ENCODE results near the gene NUDT14.

The NUDT14 gene

DNA sequence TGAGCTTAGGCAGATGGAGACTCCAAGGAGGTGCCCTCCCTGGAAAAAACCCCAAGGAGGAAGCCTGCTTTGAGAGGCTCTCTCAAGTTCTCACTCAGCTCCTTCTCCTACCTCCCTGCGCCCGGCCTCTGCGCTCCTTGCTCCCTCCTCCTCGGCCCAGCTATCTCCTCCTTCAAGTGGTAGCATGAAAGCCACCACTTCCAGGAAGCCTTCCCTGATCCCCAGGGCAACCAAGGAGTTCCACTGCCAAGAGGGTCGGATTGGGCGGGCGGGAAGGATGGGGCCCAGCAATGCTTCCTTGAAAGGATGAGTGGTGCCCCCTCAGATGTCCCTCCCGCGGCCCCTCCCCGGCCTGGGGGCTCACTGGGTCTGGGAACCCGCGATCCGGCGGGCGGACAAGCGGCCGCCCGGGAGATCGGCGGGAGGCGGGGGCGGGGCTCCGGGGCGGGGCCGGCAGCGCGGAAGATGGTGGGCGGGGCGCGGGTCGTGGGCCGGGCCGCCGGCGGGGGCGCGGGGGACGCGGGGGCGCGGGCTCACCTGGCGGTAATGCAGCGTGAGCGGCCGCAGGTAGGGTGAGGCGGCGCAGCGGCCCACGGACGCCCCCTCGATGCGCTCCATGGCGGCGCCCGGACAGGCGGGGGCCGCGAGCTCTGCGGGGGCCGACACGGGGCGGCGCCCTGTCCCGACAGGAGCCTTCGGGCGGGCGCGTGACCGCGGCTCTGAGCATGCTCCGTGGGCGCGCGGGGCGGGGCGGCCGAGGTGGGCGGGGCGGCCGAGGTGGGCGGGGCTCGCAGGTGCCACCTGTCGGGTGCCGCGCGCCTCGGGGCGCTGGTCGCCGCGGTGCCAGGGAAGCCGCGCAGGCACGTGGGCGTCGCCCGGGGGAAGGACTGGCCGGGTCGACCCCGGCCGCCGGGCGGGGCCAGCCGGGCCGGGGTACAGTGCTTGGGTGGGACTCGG, at the start of gene NUDT14:
Gene NUDT14, minus strand, starts transcription at position 721 of the 957 bp plus-strand sequence. Its CDS starts 103 bp downstream, at position 618.
- H3K4me3 ChIP-seq (ENCODE audit: low read length in 2 of 2) = peak within 1 kb of the TSS; percentile 34 to 70
- H3K27ac ChIP-seq (ENCODE audit: low read depth in 2 of 2, low read length in 2 of 2) = peak within 1 kb of the TSS; percentile 32 to 52
- H3K36me3 ChIP-seq (ENCODE audit: control insufficient read depth in 2 of 2, insufficient read depth in 2 of 2, low read length in 2 of 2) = no peaks in the 10 kb centered on the region
- H3K9ac ChIP-seq (ENCODE audit: low read depth in 1 of 2, low read length in 2 of 2) = peak within 1 kb of the TSS in 1 of 2 donors; percentile 47
- no peaks in the 10 kb centered on the region for H3K9me3 ChIP-seq (ENCODE audit: control insufficient read depth in 2 of 2, low read length in 2 of 2)
- peaks cover 8 to 9% of the 10 kb centered on the region in 2 donors for H3K4me1 ChIP-seq (ENCODE audit: control insufficient read depth in 2 of 2, insufficient read depth in 2 of 2, low read length in 2 of 2)
- H3K27me3 ChIP-seq (ENCODE audit: control insufficient read depth in 2 of 2, insufficient read depth in 2 of 2, low read length in 2 of 2) = no peaks in the 10 kb centered on the region

DNA sequence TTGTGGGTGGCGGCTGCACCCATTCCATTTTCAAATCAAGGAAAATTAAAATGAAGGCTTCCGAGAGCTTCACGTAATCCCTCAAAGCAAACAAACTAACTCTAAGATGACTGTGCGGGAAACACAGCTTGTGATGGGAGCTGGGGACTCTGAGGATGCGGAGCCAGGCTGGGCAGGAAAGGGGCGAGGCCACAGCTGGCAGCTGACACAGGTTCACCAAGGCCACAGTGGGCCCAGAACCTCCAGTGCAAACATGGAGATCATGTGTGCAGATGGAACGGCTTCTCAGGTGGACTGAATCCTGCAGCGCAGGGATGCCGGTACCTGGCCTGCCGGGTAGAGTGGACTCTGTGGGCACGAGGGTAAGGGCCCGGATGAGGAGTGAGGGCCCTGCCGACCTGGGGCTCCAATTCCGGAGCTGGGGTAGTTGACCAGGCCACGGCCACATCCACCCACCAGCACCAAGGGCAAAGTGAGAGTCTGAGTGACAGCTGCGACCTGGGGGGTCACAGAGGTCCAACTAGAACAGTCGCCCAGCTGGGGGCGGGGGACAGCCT, 48.1 kb upstream of the NUDT14 start:
- Histone ChIP-seq H3K9me3 (ENCODE audit: control insufficient read depth in 2 of 2, low read length in 2 of 2) (no peaks in the 10 kb centered on the region), H3K4me1 (ENCODE audit: control insufficient read depth in 2 of 2, insufficient read depth in 2 of 2, low read length in 2 of 2) (no peaks in the 10 kb centered on the region), H3K4me3 (ENCODE audit: low read length in 2 of 2) (no peak overlapping the region), H3K9ac (ENCODE audit: low read depth in 1 of 2, low read length in 2 of 2) (no peak overlapping the region), H3K27me3 (ENCODE audit: control insufficient read depth in 2 of 2, insufficient read depth in 2 of 2, low read length in 2 of 2) (no peaks in the 10 kb centered on the region), H3K27ac (ENCODE audit: low read depth in 2 of 2, low read length in 2 of 2) (no peak overlapping the region), H3K36me3 (ENCODE audit: control insufficient read depth in 2 of 2, insufficient read depth in 2 of 2, low read length in 2 of 2) (peaks cover 11 to 12% of the 10 kb centered on the region in 2 donors)

DNA sequence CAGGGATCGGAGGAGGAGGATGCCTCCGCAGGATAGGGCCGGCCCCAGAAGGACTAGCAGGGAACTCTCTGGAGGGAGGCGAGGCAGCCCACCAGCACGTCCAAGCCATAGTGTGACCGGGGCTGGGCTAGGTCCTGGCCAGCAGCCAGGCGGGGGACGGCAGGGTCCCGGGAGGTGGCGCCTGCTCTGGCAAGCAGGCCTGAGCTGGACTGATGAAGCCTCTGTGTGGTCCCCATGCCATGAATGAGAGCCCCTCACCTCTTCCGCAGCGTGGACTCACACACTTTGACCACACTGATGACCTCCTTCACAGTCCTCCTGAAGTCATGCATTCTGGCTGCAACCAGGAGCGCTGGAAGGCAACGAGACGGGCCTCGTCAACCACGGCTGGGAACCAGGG, 47.5 kb upstream of the NUDT14 start:
- H3K9ac ChIP-seq (ENCODE audit: low read depth in 1 of 2, low read length in 2 of 2) = no peak overlapping the region
- H3K4me3 ChIP-seq (ENCODE audit: low read length in 2 of 2) = no peak overlapping the region
- H3K9me3 ChIP-seq (ENCODE audit: control insufficient read depth in 2 of 2, low read length in 2 of 2) = no peaks in the 10 kb centered on the region
- no peak overlapping the region for H3K27ac ChIP-seq (ENCODE audit: low read depth in 2 of 2, low read length in 2 of 2)
- no peaks in the 10 kb centered on the region for H3K27me3 ChIP-seq (ENCODE audit: control insufficient read depth in 2 of 2, insufficient read depth in 2 of 2, low read length in 2 of 2)
- H3K36me3 ChIP-seq (ENCODE audit: control insufficient read depth in 2 of 2, insufficient read depth in 2 of 2, low read length in 2 of 2) = peaks cover 11 to 12% of the 10 kb centered on the region in 2 donors
- H3K4me1 ChIP-seq (ENCODE audit: control insufficient read depth in 2 of 2, insufficient read depth in 2 of 2, low read length in 2 of 2) = no peaks in the 10 kb centered on the region

DNA sequence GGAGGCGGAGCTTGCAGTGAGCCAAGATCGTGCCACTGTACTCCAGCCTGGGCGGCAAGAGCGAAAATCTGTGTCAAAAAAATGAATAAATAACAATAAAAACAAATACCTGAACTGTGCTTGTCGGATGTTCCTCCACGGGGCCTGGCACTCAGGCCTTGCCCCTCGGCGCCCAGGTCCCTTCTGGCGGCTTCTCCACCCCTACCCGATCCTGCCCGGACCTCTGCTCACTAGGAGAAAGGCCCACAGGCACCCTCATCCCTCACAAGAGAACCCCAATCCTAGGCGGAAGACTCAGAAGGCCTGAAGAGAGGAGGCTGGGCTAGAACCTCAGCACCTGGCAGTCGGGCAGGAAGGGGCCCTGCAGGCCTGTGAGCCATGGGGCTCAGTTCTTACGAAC, 46.2 kb upstream of the NUDT14 start:
- H3K4me3 ChIP-seq (ENCODE audit: low read length in 2 of 2) = no peak overlapping the region

DNA sequence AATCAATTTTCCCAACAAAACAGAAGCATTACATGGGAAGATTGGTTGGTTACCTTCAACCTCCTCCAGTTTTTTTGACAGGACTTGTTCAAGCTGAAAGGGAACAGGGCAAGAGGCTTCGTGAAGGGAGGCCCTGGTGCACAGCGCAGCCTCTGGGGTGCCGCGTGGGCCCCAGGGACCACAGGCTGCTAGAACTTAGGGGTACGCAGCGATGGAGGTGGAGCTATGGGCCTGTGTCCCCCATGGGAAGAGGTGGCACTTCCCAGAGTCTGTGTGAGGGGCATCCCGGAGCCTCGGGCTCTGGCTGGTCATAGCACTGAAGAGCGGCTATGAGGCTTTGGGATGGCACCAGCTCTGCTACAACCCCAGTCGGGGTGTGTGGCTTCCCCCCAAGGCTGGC, 45.1 kb upstream of the NUDT14 start:
- Histone ChIP-seq H3K27me3 (ENCODE audit: control insufficient read depth in 2 of 2, insufficient read depth in 2 of 2, low read length in 2 of 2) (no peaks in the 10 kb centered on the region), H3K4me1 (ENCODE audit: control insufficient read depth in 2 of 2, insufficient read depth in 2 of 2, low read length in 2 of 2) (no peaks in the 10 kb centered on the region), H3K9me3 (ENCODE audit: control insufficient read depth in 2 of 2, low read length in 2 of 2) (no peaks in the 10 kb centered on the region), H3K4me3 (ENCODE audit: low read length in 2 of 2) (no peak overlapping the region), H3K36me3 (ENCODE audit: control insufficient read depth in 2 of 2, insufficient read depth in 2 of 2, low read length in 2 of 2) (peaks cover 18% of the 10 kb centered on the region in 2 donors), H3K27ac (ENCODE audit: low read depth in 2 of 2, low read length in 2 of 2) (no peak overlapping the region), H3K9ac (ENCODE audit: low read depth in 1 of 2, low read length in 2 of 2) (no peak overlapping the region)

More for the DNA sequence above, 46.2 kb upstream of the NUDT14 start:
- no peak overlapping the region for H3K27ac ChIP-seq (ENCODE audit: low read depth in 2 of 2, low read length in 2 of 2)
- H3K27me3 ChIP-seq (ENCODE audit: control insufficient read depth in 2 of 2, insufficient read depth in 2 of 2, low read length in 2 of 2) = no peaks in the 10 kb centered on the region
- no peaks in the 10 kb centered on the region for H3K9me3 ChIP-seq (ENCODE audit: control insufficient read depth in 2 of 2, low read length in 2 of 2)
- H3K4me1 ChIP-seq (ENCODE audit: control insufficient read depth in 2 of 2, insufficient read depth in 2 of 2, low read length in 2 of 2) = no peaks in the 10 kb centered on the region
- peaks cover 11 to 15% of the 10 kb centered on the region in 2 donors for H3K36me3 ChIP-seq (ENCODE audit: control insufficient read depth in 2 of 2, insufficient read depth in 2 of 2, low read length in 2 of 2)
- H3K9ac ChIP-seq (ENCODE audit: low read depth in 1 of 2, low read length in 2 of 2) = no peak overlapping the region

DNA sequence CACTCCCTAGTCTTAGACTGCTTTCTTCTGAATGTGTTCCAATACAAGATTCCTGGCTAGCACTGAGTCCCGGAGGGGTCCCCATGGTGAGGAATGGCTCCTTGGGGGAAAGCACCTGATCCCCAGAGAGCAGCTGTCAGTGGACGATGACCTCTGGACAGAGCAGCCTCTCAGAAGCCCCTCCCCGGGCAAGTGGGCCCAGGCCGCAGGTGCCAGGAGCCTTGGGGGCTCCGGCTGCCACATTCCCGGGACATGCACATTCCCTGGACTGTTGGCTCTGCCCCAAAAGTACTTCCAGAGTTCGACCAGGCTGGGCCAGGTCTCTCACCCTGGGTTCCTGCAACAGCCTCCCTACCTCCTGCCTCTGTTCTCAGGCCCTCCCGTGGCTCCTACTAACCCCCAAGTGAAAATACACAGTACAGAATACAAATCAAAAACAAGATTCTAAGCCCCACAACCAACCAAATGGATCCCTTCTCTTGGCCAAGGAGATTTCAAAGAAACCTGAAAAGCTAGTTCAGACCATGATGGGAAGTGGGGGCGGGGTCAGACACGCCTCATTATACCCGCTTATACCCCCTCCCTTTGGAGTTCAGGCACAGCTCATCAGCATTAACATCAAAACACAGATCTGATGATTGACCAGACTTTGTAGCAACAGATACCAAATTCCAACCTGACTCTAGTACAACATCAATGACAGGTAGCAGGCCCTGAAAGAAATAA, 43.9 kb upstream of the NUDT14 start:
- no peaks in the 10 kb centered on the region for H3K27me3 ChIP-seq (ENCODE audit: control insufficient read depth in 2 of 2, insufficient read depth in 2 of 2, low read length in 2 of 2)
- no peaks in the 10 kb centered on the region for H3K9me3 ChIP-seq (ENCODE audit: control insufficient read depth in 2 of 2, low read length in 2 of 2)
- H3K27ac ChIP-seq (ENCODE audit: low read depth in 2 of 2, low read length in 2 of 2) = no peak overlapping the region
- H3K9ac ChIP-seq (ENCODE audit: low read depth in 1 of 2, low read length in 2 of 2) = no peak overlapping the region
- no peak overlapping the region for H3K4me3 ChIP-seq (ENCODE audit: low read length in 2 of 2)
- no peaks in the 10 kb centered on the region for H3K4me1 ChIP-seq (ENCODE audit: control insufficient read depth in 2 of 2, insufficient read depth in 2 of 2, low read length in 2 of 2)
- H3K36me3 ChIP-seq (ENCODE audit: control insufficient read depth in 2 of 2, insufficient read depth in 2 of 2, low read length in 2 of 2) = peaks cover 22 to 25% of the 10 kb centered on the region in 2 donors

DNA sequence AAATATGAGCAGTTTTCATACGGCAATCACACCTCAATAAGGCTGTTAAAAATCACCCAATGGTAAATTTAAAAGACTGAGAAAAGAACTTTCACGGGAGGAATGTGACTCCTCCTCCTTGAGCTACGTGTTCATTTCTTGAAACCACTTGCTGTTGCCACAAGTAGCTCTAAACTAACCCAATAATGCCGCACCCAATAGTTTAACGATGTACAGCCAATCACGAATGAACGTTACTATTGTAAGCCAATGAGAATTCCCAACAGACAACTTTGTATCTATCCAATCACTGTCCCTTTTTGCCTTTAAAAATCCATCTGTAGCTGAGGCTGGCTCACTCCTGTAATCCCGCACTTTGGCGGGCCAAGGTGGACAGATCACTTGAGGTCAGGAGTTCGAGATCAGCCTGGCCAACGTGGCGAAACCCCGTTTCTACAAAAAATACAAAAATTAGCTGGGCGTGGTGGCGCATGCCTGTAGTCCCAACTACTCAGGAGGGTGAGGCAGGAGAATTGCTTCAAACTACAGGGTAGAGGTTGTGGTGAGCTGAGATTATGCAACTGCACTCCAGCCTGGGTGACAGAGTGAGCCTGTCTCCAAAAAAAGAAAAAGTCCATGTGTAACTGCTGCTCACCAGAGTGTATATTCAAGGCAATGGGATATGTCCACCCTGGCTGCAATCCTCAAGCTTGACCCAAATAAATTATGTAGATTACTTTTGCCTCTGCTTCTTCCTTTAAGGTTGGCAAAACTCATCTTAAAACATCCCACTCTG, 42.8 kb upstream of the NUDT14 start:
- no peaks in the 10 kb centered on the region for H3K9me3 ChIP-seq (ENCODE audit: control insufficient read depth in 2 of 2, low read length in 2 of 2)
- no peak overlapping the region for H3K9ac ChIP-seq (ENCODE audit: low read depth in 1 of 2, low read length in 2 of 2)
- no peaks in the 10 kb centered on the region for H3K4me1 ChIP-seq (ENCODE audit: control insufficient read depth in 2 of 2, insufficient read depth in 2 of 2, low read length in 2 of 2)
- peaks cover 27 to 30% of the 10 kb centered on the region in 2 donors for H3K36me3 ChIP-seq (ENCODE audit: control insufficient read depth in 2 of 2, insufficient read depth in 2 of 2, low read length in 2 of 2)
- no peak overlapping the region for H3K27ac ChIP-seq (ENCODE audit: low read depth in 2 of 2, low read length in 2 of 2)
- no peak overlapping the region for H3K4me3 ChIP-seq (ENCODE audit: low read length in 2 of 2)
- no peaks in the 10 kb centered on the region for H3K27me3 ChIP-seq (ENCODE audit: control insufficient read depth in 2 of 2, insufficient read depth in 2 of 2, low read length in 2 of 2)

DNA sequence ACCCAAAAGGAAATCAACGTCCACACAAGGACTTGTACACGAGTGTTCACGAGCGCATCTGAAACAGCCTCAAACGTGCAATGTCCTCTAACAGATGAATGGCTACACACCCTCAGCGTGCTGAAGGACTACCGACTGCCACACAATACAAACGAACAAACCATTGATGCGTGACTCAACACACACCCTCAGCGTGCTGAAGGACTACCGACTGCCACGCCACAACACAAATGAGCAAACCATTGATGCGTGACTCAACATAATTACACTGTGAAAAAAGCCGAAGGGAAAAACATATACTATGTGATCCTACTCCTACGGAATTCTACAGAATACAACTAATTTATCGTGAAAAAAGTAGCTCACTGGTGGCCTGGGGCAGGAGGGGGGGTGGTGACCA, 42.1 kb upstream of the NUDT14 start:
- Histone ChIP-seq H3K27me3 (ENCODE audit: control insufficient read depth in 2 of 2, insufficient read depth in 2 of 2, low read length in 2 of 2) (no peaks in the 10 kb centered on the region), H3K9me3 (ENCODE audit: control insufficient read depth in 2 of 2, low read length in 2 of 2) (no peaks in the 10 kb centered on the region), H3K9ac (ENCODE audit: low read depth in 1 of 2, low read length in 2 of 2) (no peak overlapping the region), H3K4me3 (ENCODE audit: low read length in 2 of 2) (no peak overlapping the region), H3K4me1 (ENCODE audit: control insufficient read depth in 2 of 2, insufficient read depth in 2 of 2, low read length in 2 of 2) (no peaks in the 10 kb centered on the region), H3K27ac (ENCODE audit: low read depth in 2 of 2, low read length in 2 of 2) (no peak overlapping the region), H3K36me3 (ENCODE audit: control insufficient read depth in 2 of 2, insufficient read depth in 2 of 2, low read length in 2 of 2) (peaks cover 32 to 34% of the 10 kb centered on the region in 2 donors)

DNA sequence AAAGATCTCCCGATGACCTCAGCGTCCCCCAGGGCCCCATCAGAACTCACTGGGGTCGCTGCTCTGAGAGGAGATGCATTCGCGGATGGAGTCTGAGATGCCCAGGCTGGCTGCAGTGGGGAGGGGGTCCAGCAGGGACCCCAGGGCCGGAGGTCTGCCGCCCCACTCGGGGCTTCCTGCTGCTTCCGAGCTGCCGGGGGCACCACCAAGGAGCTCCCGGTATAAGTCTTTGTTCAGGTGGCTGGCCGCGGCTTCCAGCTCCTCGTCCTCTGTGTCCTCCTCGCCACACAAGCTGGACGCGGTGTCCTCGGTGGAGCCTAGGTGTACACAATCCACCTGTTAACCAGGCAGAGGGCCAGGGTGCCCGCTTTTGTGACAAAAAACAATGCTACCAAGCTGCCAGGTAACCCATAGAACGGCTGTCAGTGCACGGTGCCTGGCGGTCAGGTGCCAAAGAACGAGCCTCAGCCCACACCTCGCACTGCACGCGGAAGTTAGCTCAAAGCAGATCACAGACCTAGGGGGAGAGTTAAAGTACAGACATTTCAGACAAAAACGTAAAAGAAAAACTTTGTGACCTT, 40.6 kb upstream of the NUDT14 start:
- H3K4me3 ChIP-seq (ENCODE audit: low read length in 2 of 2) = no peak overlapping the region
- no peak overlapping the region for H3K27ac ChIP-seq (ENCODE audit: low read depth in 2 of 2, low read length in 2 of 2)
- H3K9me3 ChIP-seq (ENCODE audit: control insufficient read depth in 2 of 2, low read length in 2 of 2) = no peaks in the 10 kb centered on the region
- peaks cover 36 to 39% of the 10 kb centered on the region in 2 donors for H3K36me3 ChIP-seq (ENCODE audit: control insufficient read depth in 2 of 2, insufficient read depth in 2 of 2, low read length in 2 of 2)
- no peak overlapping the region for H3K9ac ChIP-seq (ENCODE audit: low read depth in 1 of 2, low read length in 2 of 2)
- H3K4me1 ChIP-seq (ENCODE audit: control insufficient read depth in 2 of 2, insufficient read depth in 2 of 2, low read length in 2 of 2) = no peaks in the 10 kb centered on the region
- H3K27me3 ChIP-seq (ENCODE audit: control insufficient read depth in 2 of 2, insufficient read depth in 2 of 2, low read length in 2 of 2) = no peaks in the 10 kb centered on the region
